Smooth muscle cell of the brain vasculature (primary cell): ENCODE measurements around the gene RUFY1.
"Not testable (repeated sequence)": the region's sequence is repeated elsewhere in the genome, so short reads cannot be mapped to it uniquely, and the experiment has no call there.

Source experiments
- DNase-seq: peaks from one replicate; pipeline ENCODE4 v3.0.0-alpha.2; 2012; ENCODE audit warnings: low read depth, low spot score

Gene RUFY1

GRCh38 chr5:179534431-179534830 lies 15.9 kb upstream of the RUFY1 start:
- DNase-seq, result no peak

DNA sequence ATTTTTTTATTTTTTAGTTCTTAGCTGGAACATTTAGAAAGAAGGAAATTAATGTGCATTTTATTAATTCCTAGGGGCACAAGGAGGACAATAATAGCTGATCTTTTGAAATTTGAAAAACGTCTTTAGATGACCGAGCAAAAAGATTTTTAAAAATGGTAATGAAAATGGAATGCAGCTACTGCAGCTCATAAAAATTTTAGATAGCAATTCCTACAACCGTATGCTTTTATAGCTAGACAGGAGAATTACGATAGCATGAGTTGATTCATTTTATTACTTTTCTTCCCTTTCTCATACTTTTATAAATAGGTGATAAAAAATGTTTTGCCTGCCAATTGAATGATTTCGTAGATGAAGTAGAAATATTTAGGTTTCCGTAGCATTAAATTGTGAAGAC lies 13.7 kb upstream of the RUFY1 start:
- DNase-seq, result no peak

DNA sequence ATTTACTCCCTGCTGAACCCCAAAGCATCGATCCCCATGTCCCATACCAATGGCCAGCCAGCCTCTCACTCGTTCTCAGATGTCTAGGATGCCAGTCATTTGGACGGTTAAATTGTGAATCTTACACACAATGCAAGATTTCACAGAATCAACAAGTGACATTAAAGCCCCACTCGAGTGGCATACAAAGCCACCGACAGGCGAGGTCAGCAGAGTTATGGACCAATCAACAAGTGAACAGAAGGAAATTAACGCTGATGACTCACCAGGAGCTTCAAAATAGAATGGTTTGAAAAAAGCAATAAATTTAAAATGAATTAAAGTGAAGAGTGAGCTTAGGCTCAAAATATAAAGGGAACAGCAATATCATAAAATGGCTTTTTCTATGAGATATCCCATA lies 8.2 kb upstream of the RUFY1 start:
- no peak for DNase-seq

GRCh38 chr5:179543275-179543674 lies 7.1 kb upstream of the RUFY1 start:
- not testable (repeated sequence) for DNase-seq

- no peak for DNase-seq
Measured at GRCh38 chr5:179553006-179553405, 2.7 kb downstream of the RUFY1 start.

DNA sequence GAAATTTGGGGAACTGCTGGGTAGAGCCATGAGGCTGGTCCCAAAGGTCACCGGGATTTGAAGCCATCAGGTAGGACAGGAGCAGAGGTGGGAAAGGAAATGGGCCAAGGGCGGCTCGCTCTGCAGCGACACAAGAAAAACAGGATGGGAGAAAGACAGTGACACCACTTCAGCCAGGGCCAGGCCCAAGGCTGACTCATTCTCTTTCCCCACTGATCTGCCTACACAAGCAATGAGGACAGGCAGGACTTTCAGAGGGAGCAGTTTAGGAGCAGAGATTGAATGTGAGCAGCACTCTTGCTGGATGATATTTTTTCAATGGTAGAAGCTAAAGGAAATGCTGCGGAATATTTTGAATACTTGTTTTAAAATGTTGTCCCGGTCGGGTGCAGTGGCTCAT lies 3.5 kb downstream of the RUFY1 start:
- peak; percentile 4 for DNase-seq

- no peak for DNase-seq
Measured at GRCh38 chr5:179554981-179555380, 4.6 kb downstream of the RUFY1 start.

- not testable (repeated sequence) for DNase-seq
Measured at GRCh38 chr5:179558261-179558799, 8.0 kb downstream of the RUFY1 start.

DNA sequence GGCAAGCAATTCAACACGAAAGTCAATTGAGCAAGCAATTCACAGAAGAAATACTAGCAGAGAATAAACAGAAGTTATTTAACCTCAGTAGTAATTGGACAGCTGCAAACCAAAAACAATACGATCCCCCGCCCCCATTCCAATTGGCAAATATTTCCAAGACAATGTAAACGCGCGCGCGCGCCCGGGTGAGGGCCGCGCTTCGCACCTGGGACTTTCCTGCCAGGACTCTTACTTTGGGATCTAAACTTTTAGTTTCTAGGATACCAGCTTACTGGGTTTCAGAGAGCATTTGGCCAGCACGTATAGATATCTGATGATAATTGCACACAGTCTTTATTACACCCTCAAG lies 8.6 kb downstream of the RUFY1 start:
- peak; percentile 12 for DNase-seq

DNA sequence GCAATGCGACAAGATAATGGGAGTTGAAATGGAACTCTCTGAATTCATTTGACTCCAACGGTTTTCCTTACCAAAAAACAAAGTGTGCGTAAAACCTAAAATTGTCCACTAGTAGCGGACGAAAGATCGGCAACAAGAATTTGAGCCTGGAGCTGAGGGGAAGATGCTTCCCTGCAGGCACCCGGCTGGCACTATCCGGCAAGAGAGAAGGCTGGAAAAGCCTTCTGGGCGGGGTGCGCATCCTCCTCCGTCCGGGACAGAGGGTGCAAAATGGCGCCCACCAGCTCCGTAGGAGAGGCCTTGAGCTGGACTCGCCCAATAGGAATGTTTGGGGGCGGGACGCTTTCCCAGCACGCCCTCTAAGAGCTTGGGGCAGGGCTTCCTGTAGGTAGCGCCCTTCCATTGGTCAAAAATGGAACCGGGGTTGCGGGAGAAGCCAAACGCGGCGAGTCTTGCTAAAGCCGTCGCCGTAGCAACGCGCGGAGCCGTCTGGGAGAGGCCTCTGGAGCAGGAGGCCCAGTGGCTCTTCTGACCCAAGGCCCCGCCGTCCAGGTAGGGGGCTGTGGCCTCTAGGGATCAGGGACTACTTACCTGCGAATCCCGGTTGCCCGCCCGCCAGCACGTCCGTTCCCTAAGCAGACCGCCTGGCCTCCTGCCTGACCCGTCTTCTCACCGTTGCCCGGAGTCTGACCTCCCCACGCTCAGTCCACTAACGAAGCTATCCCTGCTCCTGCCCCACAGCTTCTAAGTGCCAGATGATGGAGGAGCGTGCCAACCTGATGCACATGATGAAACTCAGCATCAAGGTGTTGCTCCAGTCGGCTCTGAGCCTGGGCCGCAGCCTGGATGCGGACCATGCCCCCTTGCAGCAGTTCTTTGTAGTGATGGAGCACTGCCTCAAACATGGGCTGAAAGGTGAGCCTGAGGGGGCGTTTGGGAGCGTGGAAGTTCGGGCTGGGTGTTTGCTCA lies 9.2 kb downstream of the RUFY1 start:
- DNase-seq, result peak; percentile 98

- no peak for DNase-seq
Measured at GRCh38 chr5:179564526-179564925, 14.2 kb downstream of the RUFY1 start.

DNA sequence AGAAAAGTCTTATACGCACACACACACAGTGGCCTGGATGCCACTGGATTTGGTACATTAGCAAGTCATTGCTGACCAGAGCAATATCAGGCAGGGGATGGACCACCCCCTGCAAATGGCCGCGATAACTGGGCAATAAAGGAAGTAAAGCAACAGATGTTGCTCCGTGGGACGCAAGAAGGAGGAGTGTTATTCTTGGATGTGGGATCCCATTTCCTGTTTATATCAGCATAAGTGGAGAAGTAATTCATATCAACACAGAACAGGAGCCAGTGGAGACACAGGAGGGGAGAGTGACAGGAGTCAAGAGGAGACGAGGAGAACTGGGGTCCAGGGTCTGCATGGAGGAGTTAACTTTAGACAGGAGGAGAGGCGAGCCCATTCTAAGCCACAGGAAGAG lies 18.4 kb downstream of the RUFY1 start:
- DNase-seq, result peak; percentile 26

- DNase-seq, result no peak
Measured at GRCh38 chr5:179572386-179572785, 22.0 kb downstream of the RUFY1 start.

- DNase-seq, result no peak
Measured at GRCh38 chr5:179577286-179577960, 27.1 kb downstream of the RUFY1 start.

GRCh38 chr5:179585941-179586401 lies 35.6 kb downstream of the RUFY1 start:
- no peak for DNase-seq

DNA sequence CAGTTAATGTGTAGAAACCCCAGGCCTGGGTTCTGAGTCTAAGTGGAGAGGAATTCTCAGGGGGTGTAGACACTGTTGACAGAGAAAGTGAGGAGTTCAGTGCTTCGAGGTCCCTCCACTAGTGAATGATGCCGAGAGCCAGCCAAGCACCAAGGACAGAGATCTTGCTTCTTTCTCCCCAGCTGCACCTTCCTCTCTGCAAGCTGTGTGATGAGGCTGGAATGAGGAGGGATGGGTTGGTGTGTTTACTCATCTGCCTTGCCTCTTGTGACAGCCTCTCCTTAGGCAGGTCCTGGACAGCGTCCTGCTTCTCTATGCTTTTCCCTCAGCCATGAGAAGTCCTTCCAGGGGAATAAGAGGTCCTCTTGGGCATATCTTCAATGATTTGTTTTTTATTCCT lies 37.8 kb downstream of the RUFY1 start:
- DNase-seq, result no peak

- DNase-seq, result no peak
Measured at GRCh38 chr5:179595916-179596315, 45.6 kb downstream of the RUFY1 start.

- no peak for DNase-seq
Measured at GRCh38 chr5:179596421-179596820, 46.1 kb downstream of the RUFY1 start.

- no peak for DNase-seq
Measured at GRCh38 chr5:179599100-179599499, 48.7 kb downstream of the RUFY1 start.

DNA sequence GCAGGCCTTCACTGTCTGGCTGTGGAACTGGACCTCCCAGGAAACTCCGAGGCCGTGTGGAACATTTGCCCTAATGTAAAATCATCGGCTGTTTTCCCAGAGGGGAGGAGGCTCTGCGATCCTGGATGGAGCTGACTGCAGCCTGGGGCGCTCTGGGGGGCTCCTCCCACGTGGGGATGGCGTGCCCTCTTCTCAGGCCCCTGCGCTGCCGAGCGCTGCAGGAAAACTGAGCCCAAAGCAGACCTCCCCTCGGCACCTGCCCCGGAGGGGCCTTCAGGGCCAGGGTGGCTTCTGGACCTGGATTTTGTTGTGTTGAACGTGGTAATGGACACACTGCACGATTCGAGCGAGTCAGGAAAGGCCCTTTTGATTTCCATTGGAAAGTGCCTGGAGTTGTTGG lies 49.2 kb downstream of the RUFY1 start:
- no peak for DNase-seq

GRCh38 chr5:179599973-179600372 lies 49.6 kb downstream of the RUFY1 start:
- DNase-seq, result no peak

- DNase-seq, result no peak
Measured at GRCh38 chr5:179601871-179602625, 51.7 kb downstream of the RUFY1 start.
